ENCODE measurements around the gene CST8.

DNA sequence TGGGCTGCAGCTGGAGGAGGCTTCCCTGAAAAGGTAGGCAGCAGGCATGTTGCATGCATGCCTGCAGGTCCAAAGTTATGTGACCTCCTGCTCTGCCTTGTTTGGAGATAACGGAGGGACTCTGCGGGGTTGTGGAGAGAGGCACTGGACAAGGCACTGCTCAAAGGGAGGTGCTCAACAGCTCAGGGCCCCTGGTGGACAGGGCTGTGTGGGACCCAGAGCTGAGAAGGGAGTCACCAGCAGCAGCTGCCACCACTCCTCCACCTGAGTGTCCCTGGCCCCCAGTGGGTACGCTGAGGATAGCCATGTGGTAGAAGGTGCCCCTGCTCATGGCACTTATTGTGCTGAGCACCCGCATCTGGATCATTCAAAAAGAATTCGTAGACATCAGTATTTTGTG lies 15.5 kb upstream of the CST8 start:
- TF ChIP-seq, protein P1, sequence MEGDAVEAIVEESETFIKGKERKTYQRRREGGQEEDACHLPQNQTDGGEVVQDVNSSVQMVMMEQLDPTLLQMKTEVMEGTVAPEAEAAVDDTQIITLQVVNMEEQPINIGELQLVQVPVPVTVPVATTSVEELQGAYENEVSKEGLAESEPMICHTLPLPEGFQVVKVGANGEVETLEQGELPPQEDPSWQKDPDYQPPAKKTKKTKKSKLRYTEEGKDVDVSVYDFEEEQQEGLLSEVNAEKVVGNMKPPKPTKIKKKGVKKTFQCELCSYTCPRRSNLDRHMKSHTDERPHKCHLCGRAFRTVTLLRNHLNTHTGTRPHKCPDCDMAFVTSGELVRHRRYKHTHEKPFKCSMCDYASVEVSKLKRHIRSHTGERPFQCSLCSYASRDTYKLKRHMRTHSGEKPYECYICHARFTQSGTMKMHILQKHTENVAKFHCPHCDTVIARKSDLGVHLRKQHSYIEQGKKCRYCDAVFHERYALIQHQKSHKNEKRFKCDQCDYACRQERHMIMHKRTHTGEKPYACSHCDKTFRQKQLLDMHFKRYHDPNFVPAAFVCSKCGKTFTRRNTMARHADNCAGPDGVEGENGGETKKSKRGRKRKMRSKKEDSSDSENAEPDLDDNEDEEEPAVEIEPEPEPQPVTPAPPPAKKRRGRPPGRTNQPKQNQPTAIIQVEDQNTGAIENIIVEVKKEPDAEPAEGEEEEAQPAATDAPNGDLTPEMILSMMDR (IDR thresholded peaks at IDR 0.05) = no peak
- no peak for TF ChIP-seq POLR2A (IDR thresholded peaks at IDR 0.05)
